Subcutaneous abdominal adipose tissue (tissue), 5 donors: ENCODE results near the gene SIK2.

Experiments used
- H3K27ac ChIP-seq: one replicate; pipeline ENCODE4 v1.7.0; 2013; ENCODE audit warnings: low read depth, mild to moderate bottlenecking, inconsistent platforms, low read length, moderate library complexity
- H3K27me3 ChIP-seq, 5 donors: one replicate each; pipeline ENCODE4 v1.7.0; 2013; ENCODE audit warnings: low read length in 5 of 5, inconsistent platforms in 1 of 5; ENCODE audit not compliant: control insufficient read depth in 5 of 5, insufficient read depth in 4 of 5
- H3K36me3 ChIP-seq, 5 donors: one replicate each; pipeline ENCODE4 v1.7.0; 2013; ENCODE audit warnings: low read length in 5 of 5; ENCODE audit not compliant: control insufficient read depth in 5 of 5, insufficient read depth in 5 of 5
- H3K4me1 ChIP-seq, 5 donors: one replicate each; pipeline ENCODE4 v1.7.0; 2013; ENCODE audit warnings: low read length in 5 of 5, mild to moderate bottlenecking in 3 of 5, moderate library complexity in 1 of 5; ENCODE audit not compliant: control insufficient read depth in 5 of 5, insufficient read depth in 5 of 5
- H3K4me3 ChIP-seq, 5 donors: one replicate each; pipeline ENCODE4 v1.7.0; 2013; ENCODE audit warnings: low read length in 5 of 5, low read depth in 1 of 5
- H3K9ac ChIP-seq, 5 donors: one replicate each; pipeline ENCODE4 v1.7.0; 2013; ENCODE audit warnings: low read length in 5 of 5, mild to moderate bottlenecking in 4 of 5, moderate library complexity in 3 of 5
- H3K9me3 ChIP-seq, 5 donors: one replicate each; pipeline ENCODE4 v1.7.0; 2013; ENCODE audit warnings: low read length in 5 of 5; ENCODE audit not compliant: control insufficient read depth in 5 of 5
- donor health status: healthy.
- donor health status: healthy.
- donor health status: healthy.
- donor health status: healthy.
- donor health status: healthy.

Gene SIK2

GRCh38 chr11:111612224-111612623, 10.0 kb downstream of the SIK2 start:
- Histone ChIP-seq H3K4me1 (peaks cover 0 to 48% (median 14%) of the 10 kb centered on the region in 5 donors), H3K27ac (peak overlapping the region; percentile 77), H3K9ac (no peak overlapping the region), H3K36me3 (peaks cover 3 to 18% (median 10%) of the 10 kb centered on the region in 5 donors), H3K9me3 (no peaks in the 10 kb centered on the region), H3K27me3 (no peaks in the 10 kb centered on the region), H3K4me3 (no peak overlapping the region)

- Histone ChIP-seq H3K9ac (no peak overlapping the region), H3K36me3 (peaks cover 19 to 58% (median 38%) of the 10 kb centered on the region in 5 donors), H3K4me3 (no peak overlapping the region), H3K27ac (no peak overlapping the region), H3K4me1 (peaks cover 0 to 12% (median 3%) of the 10 kb centered on the region in 5 donors), H3K27me3 (no peaks in the 10 kb centered on the region), H3K9me3 (no peaks in the 10 kb centered on the region)
Measured at GRCh38 chr11:111617286-111617685, 15.0 kb downstream of the SIK2 start.

- Histone ChIP-seq H3K4me1 (peaks cover 0 to 28% (median 12%) of the 10 kb centered on the region in 5 donors), H3K9me3 (no peaks in the 10 kb centered on the region), H3K27me3 (no peaks in the 10 kb centered on the region), H3K36me3 (peaks cover 28 to 81% (median 56%) of the 10 kb centered on the region in 5 donors), H3K9ac (peak overlapping the region in 1 of 5 donors; percentile 8), H3K27ac (no peak overlapping the region), H3K4me3 (no peak overlapping the region)
Measured at GRCh38 chr11:111620518-111620917, 18.3 kb downstream of the SIK2 start.

GRCh38 chr11:111623527-111624030, 21.3 kb downstream of the SIK2 start:
- H3K9me3 ChIP-seq, result no peaks in the 10 kb centered on the region
- peaks cover 23 to 58% (median 48%) of the 10 kb centered on the region in 5 donors for H3K36me3 ChIP-seq
- no peak overlapping the region for H3K27ac ChIP-seq
- H3K27me3 ChIP-seq, result no peaks in the 10 kb centered on the region
- peaks cover 0 to 47% (median 24%) of the 10 kb centered on the region in 5 donors for H3K4me1 ChIP-seq
- no peak overlapping the region for H3K4me3 ChIP-seq
- no peak overlapping the region for H3K9ac ChIP-seq

- Histone ChIP-seq H3K9me3 (no peaks in the 10 kb centered on the region), H3K4me3 (no peak overlapping the region), H3K9ac (no peak overlapping the region), H3K27me3 (no peaks in the 10 kb centered on the region), H3K27ac (peak overlapping the region; percentile 66), H3K4me1 (peaks cover 0 to 48% (median 24%) of the 10 kb centered on the region in 5 donors), H3K36me3 (peaks cover 20 to 60% (median 47%) of the 10 kb centered on the region in 5 donors)
Measured at GRCh38 chr11:111624608-111625007, 22.4 kb downstream of the SIK2 start.

- Histone ChIP-seq H3K4me3 (no peak overlapping the region), H3K36me3 (peaks cover 15 to 65% (median 33%) of the 10 kb centered on the region in 5 donors), H3K9ac (no peak overlapping the region)
Measured at GRCh38 chr11:111627591-111627990, 25.3 kb downstream of the SIK2 start.

GRCh38 chr11:111629499-111629898, 27.2 kb downstream of the SIK2 start:
- H3K4me1 ChIP-seq, result peaks cover 0 to 64% (median 39%) of the 10 kb centered on the region in 5 donors
- H3K27ac ChIP-seq, result no peak overlapping the region

More at GRCh38 chr11:111627591-111627990, 25.3 kb downstream of the SIK2 start:
- Histone ChIP-seq H3K9me3 (no peaks in the 10 kb centered on the region), H3K27me3 (no peaks in the 10 kb centered on the region), H3K27ac (no peak overlapping the region), H3K4me1 (peaks cover 0 to 64% (median 33%) of the 10 kb centered on the region in 5 donors)

GRCh38 chr11:111631024-111631665, 28.9 kb downstream of the SIK2 start:
- no peak overlapping the region for H3K4me3 ChIP-seq
- H3K27ac ChIP-seq, result peak overlapping the region; percentile 15
- H3K27me3 ChIP-seq, result no peaks in the 10 kb centered on the region
- no peaks in the 10 kb centered on the region for H3K9me3 ChIP-seq
- no peak overlapping the region for H3K9ac ChIP-seq
- H3K4me1 ChIP-seq, result peaks cover 0 to 65% (median 39%) of the 10 kb centered on the region in 5 donors
- peaks cover 6 to 70% (median 27%) of the 10 kb centered on the region in 5 donors for H3K36me3 ChIP-seq

More at GRCh38 chr11:111629499-111629898, 27.2 kb downstream of the SIK2 start:
- no peaks in the 10 kb centered on the region for H3K9me3 ChIP-seq
- H3K27me3 ChIP-seq, result no peaks in the 10 kb centered on the region
- H3K9ac ChIP-seq, result no peak overlapping the region
- H3K4me3 ChIP-seq, result no peak overlapping the region
- peaks cover 6 to 71% (median 33%) of the 10 kb centered on the region in 5 donors for H3K36me3 ChIP-seq

- H3K4me1 ChIP-seq, result peaks cover 0 to 60% (median 39%) of the 10 kb centered on the region in 5 donors
- no peak overlapping the region for H3K4me3 ChIP-seq
- H3K27me3 ChIP-seq, result no peaks in the 10 kb centered on the region
- peaks cover 6 to 66% (median 27%) of the 10 kb centered on the region in 5 donors for H3K36me3 ChIP-seq
- H3K27ac ChIP-seq, result peak overlapping the region; percentile 15
- no peak overlapping the region for H3K9ac ChIP-seq
- H3K9me3 ChIP-seq, result no peaks in the 10 kb centered on the region
Measured at GRCh38 chr11:111631666-111632039, 29.4 kb downstream of the SIK2 start.

GRCh38 chr11:111632516-111633220, 30.4 kb downstream of the SIK2 start:
- no peaks in the 10 kb centered on the region for H3K9me3 ChIP-seq
- H3K27me3 ChIP-seq, result no peaks in the 10 kb centered on the region
- H3K4me3 ChIP-seq, result no peak overlapping the region
- peak overlapping the region; percentile 43 for H3K27ac ChIP-seq
- peaks cover 0 to 52% (median 30%) of the 10 kb centered on the region in 5 donors for H3K4me1 ChIP-seq
- peaks cover 3 to 61% (median 28%) of the 10 kb centered on the region in 5 donors for H3K36me3 ChIP-seq
- no peak overlapping the region for H3K9ac ChIP-seq
